ENCODE measurements around the gene TIAM2. TPM values are rescaled to one million over a fixed set of nuclear protein-coding genes. Genes with fewer than 3 reads are reported as not detected.
A peak's percentile ranks its signal among the peaks of the same experiment; 100 is the strongest.

TIAM2 gene
- total and polyA plus RNA-seq, 7 donors = 3.4 to 20.3 (median 10.0) TPM

DNA sequence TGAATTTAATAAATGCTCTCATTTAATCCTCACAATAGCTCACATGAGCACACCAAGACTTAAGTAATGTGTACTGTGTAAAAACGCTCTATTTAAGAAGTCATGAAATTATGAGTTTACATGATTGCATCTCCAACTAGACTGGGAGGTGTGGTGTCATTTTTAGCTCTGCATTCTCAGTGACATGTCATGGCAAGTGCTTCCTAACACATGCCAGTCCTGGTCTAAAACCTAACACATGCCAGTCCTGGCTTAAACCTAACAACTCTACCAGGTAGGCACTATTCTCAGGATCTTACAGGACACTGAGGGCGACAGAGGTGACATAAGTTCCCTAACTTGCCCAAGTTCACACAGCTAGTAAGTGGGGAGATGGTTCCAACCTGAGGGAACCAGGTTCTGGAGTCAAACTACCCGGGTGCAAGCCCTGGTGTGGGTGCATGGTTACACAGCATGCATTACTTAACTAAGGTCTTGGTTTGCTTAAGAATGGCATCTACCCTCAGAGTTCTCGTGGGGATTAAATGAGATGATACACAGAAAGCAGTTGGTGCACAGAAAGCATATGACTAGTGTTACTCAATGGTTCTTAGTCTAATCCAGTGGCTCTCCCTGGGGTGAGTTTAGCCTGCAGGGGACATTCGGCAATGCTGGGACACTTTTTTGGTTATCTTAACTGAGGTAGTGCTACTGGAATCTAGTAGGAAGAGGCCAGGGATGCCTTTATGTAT is 283.4 kb downstream of the TIAM2 start:
- no peak overlapping the region for H3K4me3 ChIP-seq
- peaks cover 0 to 3% of the 10 kb centered on the region in 2 donors for H3K36me3 ChIP-seq (ENCODE audit: insufficient read depth in 1 of 2, low read depth in 1 of 2)
- peaks cover 44% of the 10 kb centered on the region for H3K4me1 ChIP-seq
- H3K9me3 ChIP-seq = no peaks in the 10 kb centered on the region
- no peak for TF ChIP-seq CTCF (IDR thresholded peaks at IDR 0.05)
- DNase-seq (no peak), ATAC-seq (peak in 3 of 4 donors; percentile 19 to 50 (median 33))
- peak overlapping the region; percentile 44 for H3K27ac ChIP-seq
- intact Hi-C loops (cut with DNase I) = no loop called here
- WGBS, 3 donors = 73 to 89% (median 76%) methylated on average over 5 of the region's 5 CpGs
- no peaks in the 10 kb centered on the region for H3K27me3 ChIP-seq (ENCODE audit: insufficient read depth in 3 of 3, low read length in 2 of 3)

DNA sequence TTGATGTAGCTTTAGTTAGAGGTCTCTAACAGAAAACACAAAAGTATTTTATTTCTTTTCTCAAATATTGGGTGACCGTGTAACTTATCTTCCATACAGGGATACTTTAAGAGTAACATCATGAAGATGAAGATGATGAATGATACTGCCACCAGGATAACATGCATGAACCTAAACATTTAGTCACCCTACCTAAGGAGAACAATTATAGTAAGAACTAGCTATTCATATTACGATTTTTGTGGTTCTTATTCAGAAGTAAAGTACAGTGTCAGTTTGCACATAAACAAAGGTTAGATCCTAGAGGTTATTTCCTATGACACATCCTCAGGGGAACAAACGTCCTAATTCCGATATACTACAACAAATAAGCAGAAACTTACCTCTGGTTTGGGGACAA is 289.7 kb downstream of the TIAM2 start:
- intact Hi-C loops (cut with DNase I) = no loop called here
- 91 to 93% (median 92%) methylated on average over 4 of the region's 4 CpGs for WGBS, 3 donors

GRCh38 chr6:155287762-155288161 is 292.6 kb downstream of the TIAM2 start:
- DNase-seq = no peak
- TF ChIP-seq CTCF (IDR thresholded peaks at IDR 0.05) = no peak
- intact Hi-C loops (cut with DNase I) = no loop called here
- Histone ChIP-seq H3K36me3 (ENCODE audit: insufficient read depth in 1 of 2, low read depth in 1 of 2) (peaks cover 2 to 44% of the 10 kb centered on the region in 2 donors), H3K4me3 (no peak overlapping the region), H3K27me3 (ENCODE audit: insufficient read depth in 3 of 3, low read length in 2 of 3) (no peaks in the 10 kb centered on the region), H3K4me1 (peaks cover 5% of the 10 kb centered on the region), H3K27ac (no peak overlapping the region), H3K9me3 (no peaks in the 10 kb centered on the region)
- ATAC-seq = no peak
- WGBS, 3 donors = 75 to 78% (median 77%) methylated on average over 2 of the region's 2 CpGs

More for the DNA sequence above, 289.7 kb downstream of the TIAM2 start:
- DNase-seq (no peak), ATAC-seq (no peak)
- Histone ChIP-seq H3K4me1 (peaks cover 17% of the 10 kb centered on the region), H3K36me3 (ENCODE audit: insufficient read depth in 1 of 2, low read depth in 1 of 2) (peaks cover 2 to 37% of the 10 kb centered on the region in 2 donors), H3K9me3 (no peaks in the 10 kb centered on the region), H3K27me3 (ENCODE audit: insufficient read depth in 3 of 3, low read length in 2 of 3) (no peaks in the 10 kb centered on the region), H3K4me3 (no peak overlapping the region), H3K27ac (no peak overlapping the region)
- no peak for TF ChIP-seq CTCF (IDR thresholded peaks at IDR 0.05)

DNA sequence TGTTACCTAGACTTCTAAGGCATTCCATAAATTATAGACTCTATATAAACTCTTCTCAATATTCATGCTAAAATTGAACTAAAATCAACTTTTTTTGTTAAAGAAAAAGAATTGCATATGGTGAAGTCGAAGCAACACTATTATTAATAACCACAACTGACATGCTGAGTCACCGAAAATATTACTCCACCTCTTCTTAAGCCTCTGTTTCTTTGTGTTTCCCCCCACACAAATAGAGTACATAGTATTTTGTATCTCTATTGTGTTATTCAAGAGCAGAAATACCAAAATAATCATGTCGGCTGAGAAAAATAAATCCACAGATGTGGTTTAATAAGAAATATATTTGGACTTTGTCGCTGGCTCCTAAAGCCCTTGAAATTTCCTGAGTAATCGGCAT is 295.4 kb downstream of the TIAM2 start:
- intact Hi-C loops (cut with DNase I) = no loop called here
- WGBS, 3 donors = 94 to 96% (median 96%) methylated on average over 5 of the region's 5 CpGs

More for the DNA sequence above, 295.4 kb downstream of the TIAM2 start:
- ATAC-seq (no peak), DNase-seq (no peak)
- H3K4me3 ChIP-seq = no peak overlapping the region
- no peak for TF ChIP-seq CTCF (IDR thresholded peaks at IDR 0.05)
- no peaks in the 10 kb centered on the region for H3K9me3 ChIP-seq
- peaks cover 2 to 41% of the 10 kb centered on the region in 2 donors for H3K36me3 ChIP-seq (ENCODE audit: insufficient read depth in 1 of 2, low read depth in 1 of 2)
- H3K4me1 ChIP-seq = no peaks in the 10 kb centered on the region
- H3K27me3 ChIP-seq (ENCODE audit: insufficient read depth in 3 of 3, low read length in 2 of 3) = no peaks in the 10 kb centered on the region
- H3K27ac ChIP-seq = no peak overlapping the region
